Measurements from ENCODE around the gene C12orf50. TPM values are rescaled to one million over a fixed set of nuclear protein-coding genes. Genes with fewer than 3 reads are reported as not detected.

The C12orf50 gene
- total and polyA plus RNA-seq, 2 of the 13 experiments (the other 11 are each of a cell fraction or from before 2014, with no cell fraction given), result not detected

DNA sequence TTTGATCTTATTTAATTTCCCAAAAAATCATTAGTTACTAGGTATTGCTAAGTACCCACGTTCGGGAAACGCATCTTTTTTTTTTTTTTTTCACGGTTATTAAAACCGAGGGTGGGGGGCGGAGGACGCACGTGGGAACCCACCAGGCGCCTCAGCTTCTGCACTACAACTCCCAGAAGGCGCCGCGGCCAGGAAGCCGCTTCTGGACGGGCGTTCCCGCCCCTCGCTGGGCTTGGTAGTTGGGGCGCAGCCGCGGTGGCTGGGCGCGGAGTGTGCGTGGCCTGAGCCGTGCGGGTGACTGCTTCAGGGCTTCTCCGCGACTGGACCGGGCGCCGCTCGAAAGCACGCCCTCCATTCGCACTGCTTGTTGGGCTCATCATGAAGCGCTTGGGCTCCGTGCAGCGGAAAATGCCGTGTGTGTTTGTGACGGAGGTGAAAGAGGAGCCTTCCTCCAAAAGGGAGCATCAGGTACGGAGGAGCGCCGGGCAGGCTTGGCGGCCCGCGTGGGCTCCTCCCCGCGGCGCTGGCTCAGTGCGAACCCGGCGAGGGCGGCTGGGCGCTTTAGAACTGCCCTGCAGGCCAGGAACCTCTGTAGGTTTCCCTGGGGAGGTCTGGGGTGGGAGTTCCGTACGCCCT is 6.2 kb upstream of the C12orf50 start (continued):
- TF ChIP-seq, protein P1, sequence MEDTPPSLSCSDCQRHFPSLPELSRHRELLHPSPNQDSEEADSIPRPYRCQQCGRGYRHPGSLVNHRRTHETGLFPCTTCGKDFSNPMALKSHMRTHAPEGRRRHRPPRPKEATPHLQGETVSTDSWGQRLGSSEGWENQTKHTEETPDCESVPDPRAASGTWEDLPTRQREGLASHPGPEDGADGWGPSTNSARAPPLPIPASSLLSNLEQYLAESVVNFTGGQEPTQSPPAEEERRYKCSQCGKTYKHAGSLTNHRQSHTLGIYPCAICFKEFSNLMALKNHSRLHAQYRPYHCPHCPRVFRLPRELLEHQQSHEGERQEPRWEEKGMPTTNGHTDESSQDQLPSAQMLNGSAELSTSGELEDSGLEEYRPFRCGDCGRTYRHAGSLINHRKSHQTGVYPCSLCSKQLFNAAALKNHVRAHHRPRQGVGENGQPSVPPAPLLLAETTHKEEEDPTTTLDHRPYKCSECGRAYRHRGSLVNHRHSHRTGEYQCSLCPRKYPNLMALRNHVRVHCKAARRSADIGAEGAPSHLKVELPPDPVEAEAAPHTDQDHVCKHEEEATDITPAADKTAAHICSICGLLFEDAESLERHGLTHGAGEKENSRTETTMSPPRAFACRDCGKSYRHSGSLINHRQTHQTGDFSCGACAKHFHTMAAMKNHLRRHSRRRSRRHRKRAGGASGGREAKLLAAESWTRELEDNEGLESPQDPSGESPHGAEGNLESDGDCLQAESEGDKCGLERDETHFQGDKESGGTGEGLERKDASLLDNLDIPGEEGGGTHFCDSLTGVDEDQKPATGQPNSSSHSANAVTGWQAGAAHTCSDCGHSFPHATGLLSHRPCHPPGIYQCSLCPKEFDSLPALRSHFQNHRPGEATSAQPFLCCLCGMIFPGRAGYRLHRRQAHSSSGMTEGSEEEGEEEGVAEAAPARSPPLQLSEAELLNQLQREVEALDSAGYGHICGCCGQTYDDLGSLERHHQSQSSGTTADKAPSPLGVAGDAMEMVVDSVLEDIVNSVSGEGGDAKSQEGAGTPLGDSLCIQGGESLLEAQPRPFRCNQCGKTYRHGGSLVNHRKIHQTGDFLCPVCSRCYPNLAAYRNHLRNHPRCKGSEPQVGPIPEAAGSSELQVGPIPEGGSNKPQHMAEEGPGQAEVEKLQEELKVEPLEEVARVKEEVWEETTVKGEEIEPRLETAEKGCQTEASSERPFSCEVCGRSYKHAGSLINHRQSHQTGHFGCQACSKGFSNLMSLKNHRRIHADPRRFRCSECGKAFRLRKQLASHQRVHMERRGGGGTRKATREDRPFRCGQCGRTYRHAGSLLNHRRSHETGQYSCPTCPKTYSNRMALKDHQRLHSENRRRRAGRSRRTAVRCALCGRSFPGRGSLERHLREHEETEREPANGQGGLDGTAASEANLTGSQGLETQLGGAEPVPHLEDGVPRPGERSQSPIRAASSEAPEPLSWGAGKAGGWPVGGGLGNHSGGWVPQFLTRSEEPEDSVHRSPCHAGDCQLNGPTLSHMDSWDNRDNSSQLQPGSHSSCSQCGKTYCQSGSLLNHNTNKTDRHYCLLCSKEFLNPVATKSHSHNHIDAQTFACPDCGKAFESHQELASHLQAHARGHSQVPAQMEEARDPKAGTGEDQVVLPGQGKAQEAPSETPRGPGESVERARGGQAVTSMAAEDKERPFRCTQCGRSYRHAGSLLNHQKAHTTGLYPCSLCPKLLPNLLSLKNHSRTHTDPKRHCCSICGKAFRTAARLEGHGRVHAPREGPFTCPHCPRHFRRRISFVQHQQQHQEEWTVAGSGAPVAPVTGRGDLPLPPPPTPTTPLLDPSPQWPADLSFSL (CRISPR knock-in tag; IDR thresholded peaks at IDR 0.05), result no peak
- TF ChIP-seq, protein P2, sequence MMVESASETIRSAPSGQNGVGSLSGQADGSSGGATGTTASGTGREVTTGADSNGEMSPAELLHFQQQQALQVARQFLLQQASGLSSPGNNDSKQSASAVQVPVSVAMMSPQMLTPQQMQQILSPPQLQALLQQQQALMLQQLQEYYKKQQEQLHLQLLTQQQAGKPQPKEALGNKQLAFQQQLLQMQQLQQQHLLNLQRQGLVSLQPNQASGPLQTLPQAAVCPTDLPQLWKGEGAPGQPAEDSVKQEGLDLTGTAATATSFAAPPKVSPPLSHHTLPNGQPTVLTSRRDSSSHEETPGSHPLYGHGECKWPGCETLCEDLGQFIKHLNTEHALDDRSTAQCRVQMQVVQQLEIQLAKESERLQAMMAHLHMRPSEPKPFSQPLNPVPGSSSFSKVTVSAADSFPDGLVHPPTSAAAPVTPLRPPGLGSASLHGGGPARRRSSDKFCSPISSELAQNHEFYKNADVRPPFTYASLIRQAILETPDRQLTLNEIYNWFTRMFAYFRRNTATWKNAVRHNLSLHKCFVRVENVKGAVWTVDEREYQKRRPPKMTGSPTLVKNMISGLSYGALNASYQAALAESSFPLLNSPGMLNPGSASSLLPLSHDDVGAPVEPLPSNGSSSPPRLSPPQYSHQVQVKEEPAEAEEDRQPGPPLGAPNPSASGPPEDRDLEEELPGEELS (CRISPR knock-in tag; IDR thresholded peaks at IDR 0.05), result no peak
- TF ChIP-seq, protein P3, sequence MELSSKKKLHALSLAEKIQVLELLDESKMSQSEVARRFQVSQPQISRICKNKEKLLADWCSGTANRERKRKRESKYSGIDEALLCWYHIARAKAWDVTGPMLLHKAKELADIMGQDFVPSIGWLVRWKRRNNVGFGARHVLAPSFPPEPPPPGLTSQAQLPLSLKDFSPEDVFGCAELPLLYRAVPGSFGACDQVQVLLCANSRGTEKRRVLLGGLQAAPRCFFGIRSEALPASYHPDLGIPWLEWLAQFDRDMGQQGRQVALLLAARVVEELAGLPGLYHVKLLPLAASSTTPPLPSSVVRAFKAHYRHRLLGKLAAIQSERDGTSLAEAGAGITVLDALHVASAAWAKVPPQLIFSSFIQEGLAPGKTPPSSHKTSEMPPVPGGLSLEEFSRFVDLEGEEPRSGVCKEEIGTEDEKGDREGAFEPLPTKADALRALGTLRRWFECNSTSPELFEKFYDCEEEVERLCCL (CRISPR knock-in tag; IDR thresholded peaks at IDR 0.05; ENCODE audit: borderline replicate concordance), result no peak
- TF ChIP-seq PHF5A (CRISPR knock-in tag; IDR thresholded peaks at IDR 0.05; ENCODE audit: low read depth, unreplicated experiment), result no peak
- no peak for TF ChIP-seq TBP (CRISPR knock-in tag; IDR thresholded peaks at IDR 0.05)
- no peak for TF ChIP-seq NR3C1 (CRISPR knock-in tag; IDR thresholded peaks at IDR 0.05)
- TF ChIP-seq HNRNPK (IDR thresholded peaks at IDR 0.05; ENCODE audit: low read depth, low read length, poor library complexity, severe bottlenecking), result no peak
- TF ChIP-seq FOXM1 (CRISPR knock-in tag; IDR thresholded peaks at IDR 0.05), result no peak
- TF ChIP-seq ZNF572 (CRISPR knock-in tag; IDR thresholded peaks at IDR 0.05), result peak; percentile 48; the same call in 1 of the 2 replicates
- no peak for TF ChIP-seq ADNP (CRISPR knock-in tag; IDR thresholded peaks at IDR 0.05)
- no peak for TF ChIP-seq ZNF761 (CRISPR knock-in tag; conservative IDR thresholded peaks at IDR 0.05)
- no peak for TF ChIP-seq ZBTB7A (CRISPR knock-in tag; IDR thresholded peaks at IDR 0.05)
- TF ChIP-seq ELF1 (CRISPR knock-in tag; IDR thresholded peaks at IDR 0.05), result peak; percentile 92
- TF ChIP-seq ZNF766 (CRISPR knock-in tag; IDR thresholded peaks at IDR 0.05; ENCODE audit: borderline replicate concordance), result peak; percentile 59; the same call in 1 of the 2 replicates
- TF ChIP-seq MIER2 (CRISPR knock-in tag; IDR thresholded peaks at IDR 0.05), result no peak
- TF ChIP-seq ZNF333 (CRISPR knock-in tag; IDR thresholded peaks at IDR 0.05; ENCODE audit: borderline replicate concordance), result 0 out of 2 replicates have a peak, but pooled peaks have one; percentile 21
- TF ChIP-seq ZC3H4 (CRISPR knock-in tag; IDR thresholded peaks at IDR 0.05; ENCODE audit: borderline replicate concordance), result no peak
- TF ChIP-seq, protein P4, sequence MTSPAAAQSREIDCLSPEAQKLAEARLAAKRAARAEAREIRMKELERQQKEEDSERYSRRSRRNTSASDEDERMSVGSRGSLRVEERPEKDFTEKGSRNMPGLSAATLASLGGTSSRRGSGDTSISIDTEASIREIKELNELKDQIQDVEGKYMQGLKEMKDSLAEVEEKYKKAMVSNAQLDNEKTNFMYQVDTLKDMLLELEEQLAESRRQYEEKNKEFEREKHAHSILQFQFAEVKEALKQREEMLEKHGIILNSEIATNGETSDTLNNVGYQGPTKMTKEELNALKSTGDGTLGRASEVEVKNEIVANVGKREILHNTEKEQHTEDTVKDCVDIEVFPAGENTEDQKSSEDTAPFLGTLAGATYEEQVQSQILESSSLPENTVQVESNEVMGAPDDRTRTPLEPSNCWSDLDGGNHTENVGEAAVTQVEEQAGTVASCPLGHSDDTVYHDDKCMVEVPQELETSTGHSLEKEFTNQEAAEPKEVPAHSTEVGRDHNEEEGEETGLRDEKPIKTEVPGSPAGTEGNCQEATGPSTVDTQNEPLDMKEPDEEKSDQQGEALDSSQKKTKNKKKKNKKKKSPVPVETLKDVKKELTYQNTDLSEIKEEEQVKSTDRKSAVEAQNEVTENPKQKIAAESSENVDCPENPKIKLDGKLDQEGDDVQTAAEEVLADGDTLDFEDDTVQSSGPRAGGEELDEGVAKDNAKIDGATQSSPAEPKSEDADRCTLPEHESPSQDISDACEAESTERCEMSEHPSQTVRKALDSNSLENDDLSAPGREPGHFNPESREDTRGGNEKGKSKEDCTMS (CRISPR knock-in tag; conservative IDR thresholded peaks at IDR 0.05), result no peak
